Nephron (organoid): ENCODE data around the gene PLCB1.

Source experiments
- H3K27ac Mint-ChIP-seq, 3 experiments: 2 replicates each; pipeline ENCODE4 v1.8.0; 2020; ENCODE audit warnings: mixed read lengths in 3 of 3, mild to moderate bottlenecking in 2 of 3, moderate library complexity in 1 of 3
- H3K27me3 Mint-ChIP-seq: 2 replicates; pipeline ENCODE4 v1.8.0; 2021; ENCODE audit warnings: low read depth, mild to moderate bottlenecking, moderate library complexity, mixed read lengths
- H3K36me3 Mint-ChIP-seq: 2 replicates; pipeline ENCODE4 v1.8.0; 2020; ENCODE audit warnings: low read depth, mixed read lengths
- H3K4me1 Mint-ChIP-seq: 2 replicates; pipeline ENCODE4 v1.8.0; 2020; ENCODE audit warnings: mixed read lengths
- H3K4me3 Mint-ChIP-seq, 3 experiments: 2 replicates each; pipeline ENCODE4 v1.8.0; 2020; ENCODE audit warnings: mild to moderate bottlenecking in 3 of 3, mixed read lengths in 3 of 3, moderate library complexity in 2 of 3
- H3K9me3 Mint-ChIP-seq: 2 replicates; pipeline ENCODE4 v1.8.0; 2020; ENCODE audit warnings: mixed read lengths
- TF ChIP-seq, protein P1 (sequence below), 3 experiments: fragments of 200-600 bp; sonication (generic); IDR thresholded peaks; one replicate each; pipeline ENCODE4 v1.5.0; 2021; ENCODE audit warnings: antibody characterized with exemption in 3 of 3; ENCODE audit not compliant: unreplicated experiment in 3 of 3

The PLCB1 gene

DNA sequence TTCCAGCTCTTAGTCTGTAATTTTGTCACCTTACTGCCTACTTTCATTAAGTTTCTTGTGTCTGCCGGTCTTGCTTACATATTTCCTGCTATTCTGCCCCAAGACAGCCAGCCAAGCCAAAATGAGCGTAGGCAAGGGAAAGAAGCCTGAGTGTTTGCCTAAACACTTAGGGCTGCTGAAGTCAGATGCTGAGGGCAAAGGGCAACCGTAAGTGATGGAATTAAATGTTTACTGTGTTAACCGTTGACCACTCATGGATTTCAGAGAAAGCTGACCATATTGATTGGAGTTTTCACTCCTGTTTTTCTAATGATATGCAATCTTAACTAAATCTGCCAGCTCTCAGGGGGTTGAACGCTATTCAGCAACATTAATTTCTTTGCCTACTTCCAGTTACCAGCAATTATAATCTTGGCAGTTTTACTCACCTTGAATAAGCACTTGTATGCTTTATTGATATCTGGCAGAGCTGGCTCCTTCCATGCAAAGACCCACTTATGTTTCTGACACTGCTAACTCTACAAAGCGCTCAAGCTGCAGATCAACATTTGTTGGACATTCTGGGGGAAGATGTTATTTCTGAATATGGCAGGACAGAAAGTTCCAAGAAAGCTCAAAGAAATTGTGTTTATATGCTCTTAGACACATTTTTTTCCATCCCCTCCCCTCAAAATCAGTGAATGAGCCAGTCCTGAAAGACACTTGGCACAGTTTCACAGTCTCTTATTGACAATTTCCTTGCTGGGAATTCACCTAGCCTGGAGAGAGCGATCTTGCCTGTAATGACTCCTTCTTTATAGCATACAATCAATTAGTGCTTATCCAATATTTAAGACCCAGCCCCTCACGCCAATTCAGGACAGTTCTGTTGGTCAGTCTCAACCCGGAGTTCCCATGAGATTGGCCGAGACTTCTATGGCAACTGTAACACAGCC lies 183.8 kb downstream of the PLCB1 start:
- H3K27me3 Mint-ChIP-seq = peaks cover 3% of the 10 kb centered on the region
- TF ChIP-seq, protein P1, sequence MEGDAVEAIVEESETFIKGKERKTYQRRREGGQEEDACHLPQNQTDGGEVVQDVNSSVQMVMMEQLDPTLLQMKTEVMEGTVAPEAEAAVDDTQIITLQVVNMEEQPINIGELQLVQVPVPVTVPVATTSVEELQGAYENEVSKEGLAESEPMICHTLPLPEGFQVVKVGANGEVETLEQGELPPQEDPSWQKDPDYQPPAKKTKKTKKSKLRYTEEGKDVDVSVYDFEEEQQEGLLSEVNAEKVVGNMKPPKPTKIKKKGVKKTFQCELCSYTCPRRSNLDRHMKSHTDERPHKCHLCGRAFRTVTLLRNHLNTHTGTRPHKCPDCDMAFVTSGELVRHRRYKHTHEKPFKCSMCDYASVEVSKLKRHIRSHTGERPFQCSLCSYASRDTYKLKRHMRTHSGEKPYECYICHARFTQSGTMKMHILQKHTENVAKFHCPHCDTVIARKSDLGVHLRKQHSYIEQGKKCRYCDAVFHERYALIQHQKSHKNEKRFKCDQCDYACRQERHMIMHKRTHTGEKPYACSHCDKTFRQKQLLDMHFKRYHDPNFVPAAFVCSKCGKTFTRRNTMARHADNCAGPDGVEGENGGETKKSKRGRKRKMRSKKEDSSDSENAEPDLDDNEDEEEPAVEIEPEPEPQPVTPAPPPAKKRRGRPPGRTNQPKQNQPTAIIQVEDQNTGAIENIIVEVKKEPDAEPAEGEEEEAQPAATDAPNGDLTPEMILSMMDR (IDR thresholded peaks at IDR 0.05; ENCODE audit: unreplicated experiment in 3 of 3) = no peak
- peaks cover 2% of the 10 kb centered on the region for H3K9me3 Mint-ChIP-seq
- peaks cover 6% of the 10 kb centered on the region for H3K4me1 Mint-ChIP-seq
- H3K4me3 Mint-ChIP-seq = no peak overlapping the region
- no peak overlapping the region for H3K27ac Mint-ChIP-seq
- H3K36me3 Mint-ChIP-seq = no peaks in the 10 kb centered on the region

DNA sequence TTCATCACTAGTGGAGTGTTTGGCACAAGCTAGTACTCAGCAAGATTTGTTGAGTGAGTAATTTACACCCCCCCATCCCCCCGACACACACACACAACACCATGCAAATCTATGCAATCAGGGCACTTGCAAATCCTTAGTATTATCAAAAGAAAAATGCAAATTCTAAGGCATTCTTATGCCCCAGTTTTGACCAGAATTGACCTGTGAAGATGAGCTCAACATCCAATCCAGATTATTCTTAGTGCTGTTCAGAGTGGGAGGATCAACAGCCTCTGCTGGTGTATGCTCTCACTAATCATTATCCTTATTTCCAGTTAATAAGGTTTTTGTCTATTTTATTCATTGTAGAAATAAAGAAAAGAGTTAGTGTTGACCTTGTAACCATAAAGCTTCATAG lies 185.4 kb downstream of the PLCB1 start:
- H3K27ac Mint-ChIP-seq = no peak overlapping the region
- H3K4me1 Mint-ChIP-seq = no peaks in the 10 kb centered on the region
- H3K4me3 Mint-ChIP-seq = no peak overlapping the region
- TF ChIP-seq, protein P1 (IDR thresholded peaks at IDR 0.05; ENCODE audit: unreplicated experiment in 3 of 3) = no peak
- peaks cover 3% of the 10 kb centered on the region for H3K27me3 Mint-ChIP-seq
- peaks cover 2% of the 10 kb centered on the region for H3K9me3 Mint-ChIP-seq
- no peaks in the 10 kb centered on the region for H3K36me3 Mint-ChIP-seq

DNA sequence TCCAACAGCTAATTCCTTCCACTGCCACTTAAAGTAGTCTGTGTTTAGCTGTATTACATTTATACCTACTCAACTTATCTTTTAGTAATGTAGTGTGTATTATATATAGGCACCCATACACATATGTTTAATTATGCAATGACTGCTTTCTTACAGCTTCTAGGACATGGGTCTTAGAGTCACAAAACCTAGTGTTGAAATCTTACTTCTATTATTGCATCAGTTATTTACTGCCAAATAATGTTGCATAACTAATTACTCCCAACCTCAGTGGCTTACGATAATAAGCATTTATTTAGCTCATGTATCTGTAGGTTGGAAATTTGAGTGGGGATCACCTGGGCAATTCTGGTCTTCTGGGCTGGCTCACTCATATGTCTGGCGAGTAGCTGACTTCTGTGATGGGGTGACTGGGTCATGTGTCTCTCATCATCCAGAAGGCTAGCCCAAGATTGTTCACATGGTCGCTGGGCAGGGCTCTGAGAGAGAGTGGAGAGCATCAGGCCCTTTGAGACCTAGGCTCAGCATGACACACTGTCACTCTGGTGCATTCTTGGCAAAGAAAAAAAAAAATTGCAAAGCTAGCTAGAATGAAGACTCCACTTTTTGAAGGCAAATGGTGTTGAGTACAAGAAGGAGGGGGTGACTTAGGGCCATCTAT lies 187.0 kb downstream of the PLCB1 start:
- TF ChIP-seq, protein P1 (IDR thresholded peaks at IDR 0.05; ENCODE audit: unreplicated experiment in 3 of 3) = no peak
- Mint-ChIP-seq H3K27ac (no peak overlapping the region), H3K4me1 (no peaks in the 10 kb centered on the region), H3K36me3 (no peaks in the 10 kb centered on the region), H3K27me3 (peaks cover 3% of the 10 kb centered on the region), H3K4me3 (no peak overlapping the region), H3K9me3 (no peaks in the 10 kb centered on the region)

DNA sequence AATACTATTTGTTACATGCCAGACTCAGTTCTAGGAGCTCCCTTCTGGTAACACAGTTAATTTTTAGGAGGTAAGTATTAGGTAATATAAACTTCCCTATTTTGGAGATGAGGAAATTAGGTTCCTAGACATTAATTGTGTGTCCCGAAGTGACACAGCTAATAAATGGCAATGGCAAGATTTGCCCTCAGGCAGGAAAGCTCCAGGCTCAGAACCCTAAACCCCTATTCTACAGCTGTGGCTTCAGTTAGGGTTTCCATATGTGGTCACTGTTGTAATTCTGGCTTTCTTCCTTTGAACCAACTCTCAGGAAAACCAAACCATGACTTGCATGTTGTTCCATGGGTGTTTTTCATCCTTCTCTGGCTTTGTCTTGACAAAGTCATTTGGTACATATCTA lies 188.2 kb downstream of the PLCB1 start:
- TF ChIP-seq, protein P1 (IDR thresholded peaks at IDR 0.05; ENCODE audit: unreplicated experiment in 3 of 3) = no peak
- Mint-ChIP-seq H3K4me1 (no peaks in the 10 kb centered on the region), H3K9me3 (no peaks in the 10 kb centered on the region), H3K27ac (no peak overlapping the region), H3K27me3 (peaks cover 3% of the 10 kb centered on the region), H3K36me3 (no peaks in the 10 kb centered on the region), H3K4me3 (no peak overlapping the region)

DNA sequence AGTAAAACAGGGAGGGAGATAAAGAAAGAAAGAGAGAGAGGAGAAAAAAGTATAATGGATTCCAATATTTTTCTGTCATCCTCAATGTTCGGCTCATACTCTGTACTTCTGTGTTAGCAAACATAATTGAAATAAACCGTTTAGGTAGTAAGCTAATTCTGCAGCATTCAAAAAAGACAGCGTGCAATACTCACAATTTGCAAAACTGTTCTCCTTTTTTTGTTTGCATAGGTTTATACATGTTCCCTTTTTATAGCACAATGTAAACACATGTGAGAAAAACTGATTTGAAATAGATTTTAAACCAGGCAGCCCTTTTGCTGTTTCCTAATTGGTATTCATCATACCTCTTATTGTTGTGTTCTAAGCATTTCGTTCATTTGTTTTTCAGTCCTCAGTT lies 188.9 kb downstream of the PLCB1 start:
- peaks cover 3% of the 10 kb centered on the region for H3K27me3 Mint-ChIP-seq
- no peaks in the 10 kb centered on the region for H3K4me1 Mint-ChIP-seq
- TF ChIP-seq, protein P1 (IDR thresholded peaks at IDR 0.05; ENCODE audit: unreplicated experiment in 3 of 3) = no peak
- H3K4me3 Mint-ChIP-seq = no peak overlapping the region
- no peaks in the 10 kb centered on the region for H3K9me3 Mint-ChIP-seq
- no peak overlapping the region for H3K27ac Mint-ChIP-seq
- no peaks in the 10 kb centered on the region for H3K36me3 Mint-ChIP-seq
